GM12878 (cell line): ENCODE data around the gene TDRD10. TPM values are rescaled to one million over a fixed set of nuclear protein-coding genes. Genes with fewer than 3 reads are reported as not detected.

Experiments
- ATAC-seq: fragments of 200-7000 bp; cut with Tn5 transposase; 3 replicates; pipeline ENCODE4 v1.9.1; 2020; ENCODE audit warnings: mild to moderate bottlenecking, moderate library complexity
- BruUV-seq: library from RNA; stranded (reverse); fragments of 400-500 nt; replicated peaks from 2 replicates; lab custom pipeline; 2021; lab: Mats Ljungman, UMichigan
- CTCF ChIA-PET: fragments of 300-600 bp; sonication (Branson Sonifier 250); formaldehyde crosslinking; extraction: SDS; loops from one replicate; lab custom pipeline; 2021; ENCODE audit warnings: inconsistent platforms; lab: Yijun Ruan, JAX
- POLR2A ChIA-PET: fragments of 350-600 bp; formaldehyde crosslinking; extraction: SDS; loops from one replicate; lab custom pipeline; 2021; ENCODE audit warnings: inconsistent platforms; lab: Charles Lee
- RAD21 ChIA-PET: fragments of 300-600 bp; sonication (Branson Sonifier 250); formaldehyde crosslinking; loops from one replicate; lab custom pipeline; 2023; ENCODE audit warnings: antibody characterized with exemption; ENCODE audit not compliant: unreplicated experiment; lab: Charles Lee
- SMC1A ChIA-PET: fragments of 300-600 bp; sonication (Branson Sonifier 250); formaldehyde crosslinking; loops from one replicate; lab custom pipeline; 2023; ENCODE audit not compliant: unreplicated experiment, uncharacterized antibody; lab: Charles Lee
- DNase-seq: peaks from one replicate; pipeline ENCODE4 v3.0.0-alpha.2; 2011; ENCODE audit warnings: low read depth, low spot score
- FAIRE-seq: peaks from 3 replicates; lab custom pipeline; 2011; peaks lifted over from hg19 to GRCh38; lab: Jason Lieb, UNC
- H2AFZ ChIP-seq: 2 replicates; pipeline ENCODE4 v1.6.0; 2011; ENCODE audit warnings: low read depth, low read length, control low read depth; ENCODE audit not compliant: control insufficient read depth
- H3K27ac ChIP-seq: 2 replicates; pipeline ENCODE4 v1.5.1; 2011; ENCODE audit warnings: control low read depth; ENCODE audit not compliant: control insufficient read depth, insufficient read depth
- H3K27me3 ChIP-seq, 2 experiments: replicated peaks in 1 of 2; 2 replicates each; pipeline versions ENCODE4 v1.6.0 to v1.6.1; 2011; ENCODE audit warnings: low read length in 1 of 2; ENCODE audit not compliant: control insufficient read depth in 2 of 2, insufficient read depth in 2 of 2
- H3K36me3 ChIP-seq, 2 experiments: 2 replicates each; pipeline ENCODE4 v1.5.1; 2011; ENCODE audit warnings: low read length in 1 of 2; ENCODE audit not compliant: control insufficient read depth in 2 of 2, insufficient read depth in 2 of 2
- H3K4me1 ChIP-seq: 2 replicates; pipeline ENCODE4 v1.6.1; 2011; ENCODE audit warnings: mild to moderate bottlenecking, low read length, moderate library complexity, mixed read lengths; ENCODE audit not compliant: control insufficient read depth, insufficient read depth
- H3K4me2 ChIP-seq: 2 replicates; pipeline ENCODE4 v1.6.0; 2011; ENCODE audit warnings: control low read depth; ENCODE audit not compliant: control insufficient read depth, insufficient read depth
- H3K4me3 ChIP-seq: fragments of 200-600 bp; sonication (generic); 2 replicates; pipeline ENCODE4 v1.5.1; 2016
- H3K79me2 ChIP-seq: 2 replicates; pipeline ENCODE4 v1.6.0; 2011; ENCODE audit warnings: low read length; ENCODE audit not compliant: control insufficient read depth, insufficient read depth
- H3K9ac ChIP-seq: 2 replicates; pipeline ENCODE4 v1.8.0; 2011; ENCODE audit warnings: low read length, control low read depth, mixed read lengths; ENCODE audit not compliant: control insufficient read depth, insufficient read depth
- H3K9me3 ChIP-seq: replicated peaks from 3 replicates; pipeline ENCODE4 v1.5.1; 2011; ENCODE audit warnings: mild to moderate bottlenecking, low read length; ENCODE audit not compliant: control insufficient read depth, insufficient read depth
- H4K20me1 ChIP-seq: 2 replicates; pipeline ENCODE4 v1.6.0; 2011; ENCODE audit not compliant: control insufficient read depth, insufficient read depth
- ATF7 ChIP-seq: fragments of 450-650 bp; IDR thresholded peaks from 2 replicates; pipeline ENCODE4 v1.6.1; 2016; ENCODE audit warnings: low read depth, mild to moderate bottlenecking
- BCLAF1 ChIP-seq: fragments of 450-650 bp; IDR thresholded peaks from 2 replicates; pipeline ENCODE4 v1.6.1; 2017; ENCODE audit warnings: antibody characterized with exemption, mild to moderate bottlenecking, moderate library complexity
- IRF3 ChIP-seq: fragments of 450-650 bp; IDR thresholded peaks from 2 replicates; pipeline ENCODE4 v1.6.1; 2014; ENCODE audit warnings: mild to moderate bottlenecking
- IRF4 ChIP-seq: IDR thresholded peaks from 2 replicates; pipeline ENCODE4 v1.6.1; 2011; ENCODE audit warnings: low read depth, low read length
- MAX ChIP-seq: IDR thresholded peaks from 2 replicates; pipeline ENCODE4 v1.6.1; 2012; ENCODE audit warnings: low read depth, low read length, improper control_type of control experiment
- NFYB ChIP-seq: IDR thresholded peaks from 2 replicates; pipeline ENCODE4 v1.6.1; 2011; ENCODE audit warnings: low read depth, mild to moderate bottlenecking, low read length, improper control_type of control experiment, moderate library complexity; ENCODE audit not compliant: insufficient read depth
- RAD51 ChIP-seq: fragments of 450-650 bp; IDR thresholded peaks from 2 replicates; pipeline ENCODE4 v1.6.1; 2016; ENCODE audit warnings: moderate library complexity, mild to moderate bottlenecking, inconsistent platforms
- SREBF2 ChIP-seq: IDR thresholded peaks from 2 replicates; pipeline ENCODE4 v1.6.1; 2012; ENCODE audit warnings: mild to moderate bottlenecking, low read length
- YBX1 ChIP-seq: fragments of 450-650 bp; IDR thresholded peaks from 2 replicates; pipeline ENCODE4 v1.6.1; 2016; ENCODE audit warnings: antibody characterized with exemption
- ZNF207 ChIP-seq: fragments of 450-650 bp; IDR thresholded peaks from 2 replicates; pipeline ENCODE4 v1.6.1; 2014; ENCODE audit warnings: antibody characterized with exemption, mild to moderate bottlenecking, borderline replicate concordance
- ZNF274 ChIP-seq: IDR thresholded peaks from one replicate; pipeline ENCODE4 v1.8.0; 2011; ENCODE audit not compliant: insufficient read length, insufficient read depth
- ZNF687 ChIP-seq: fragments of 450-650 bp; IDR thresholded peaks from 2 replicates; pipeline ENCODE4 v1.6.1; 2017; ENCODE audit warnings: mild to moderate bottlenecking, moderate library complexity
- WGBS: methylation state at CpG from one replicate; pipeline ENCODE4 v1.1.6; 2016; ENCODE audit warnings: low lambda C conversion rate; ENCODE audit not compliant: insufficient replicate concordance, insufficient coverage; ENCODE audit errors: missing lambda C conversion rate; 5-methylcytosine and 5-hydroxymethylcytosine counted together
- in situ Hi-C: fragments of 300-500 bp; cut with MboI; formaldehyde crosslinking; loops from 9 replicates; pipeline ENCODE4 v1.14.3; 2018; ENCODE audit warnings: mixed read lengths
- intact Hi-C: fragments of 100-400 bp; cut with micrococcal nuclease; formaldehyde crosslinking; loops from one replicate; pipeline ENCODE4 v1.14.2; 2022; ENCODE audit not compliant: unreplicated experiment
- polyA plus RNA-seq, 11 experiments: library from polyadenylated mRNA; depleted of rRNA in 4 of 11; unstranded in 6 of 11; stranded (reverse) in 5 of 11; fragments of >200 nt; fragmentation: Nextera tagmentation in 4 of 11; fragmentation: Illumina TruSeq in 1 of 11; extraction: Ambion mirVana in 4 of 11; extraction: Trizol in 1 of 11; gene quantifications; 1 replicate in 1 of 11; 2 replicates in 10 of 11; pipeline versions ENCODE4 v1.2.1 to v1.2.3, GENCODE V29; 2011 to 2016; ENCODE audit warnings: inconsistent platforms in 2 of 11, missing spikeins in 2 of 11, low read depth in 1 of 11
- total RNA-seq, 4 experiments: library from RNA; depleted of rRNA in 3 of 4; stranded (reverse); fragments of >200 nt in 3 of 4; fragmentation: Illumina TruSeq in 1 of 4; extraction: Trizol in 1 of 4; gene quantifications; 2 replicates each; pipeline versions ENCODE4 v1.2.1 to v1.2.3, GENCODE V29; 2013 to 2021
- TF ChIP-seq, protein P1 (sequence below): fragments of 450-650 bp; IDR thresholded peaks from 2 replicates; pipeline ENCODE4 v1.6.1; 2017; ENCODE audit warnings: mild to moderate bottlenecking

The TDRD10 gene
- total and polyA plus RNA-seq, 10 of the 15 experiments (the other 5 are each of a cell fraction or from before 2014, with no cell fraction given): not detected

GRCh38 chr1:154514066-154514553, 12.1 kb downstream of the TDRD10 start:
- ChIA-PET POLR2A (no interaction called here), RAD21 (no interaction called here), SMC1A (interaction anchor here (1.7 kb wide), 1 partner anchor 32 kb away, joined by 5 read pairs; no protein-coding TSS in a partner anchor), CTCF (interaction anchor here (0.6 to 0.9 kb wide), 2 partner anchors 21 to 26 kb away, joined by 4 read pairs; no protein-coding TSS in a partner anchor)
- ATAC-seq: no peak
- 55% methylated on average over 7 of the region's 7 CpGs for WGBS
- no peak for TF ChIP-seq ZNF687
- no peak for TF ChIP-seq MAX
- no peak for TF ChIP-seq IRF4
- no peak for TF ChIP-seq SREBF2
- TF ChIP-seq ZNF274: no peak
- no peak for TF ChIP-seq ATF7
- no peak for TF ChIP-seq ZNF207
- TF ChIP-seq YBX1: no peak
- TF ChIP-seq NFYB: no peak
- no peak for TF ChIP-seq BCLAF1
- TF ChIP-seq, protein P1, sequence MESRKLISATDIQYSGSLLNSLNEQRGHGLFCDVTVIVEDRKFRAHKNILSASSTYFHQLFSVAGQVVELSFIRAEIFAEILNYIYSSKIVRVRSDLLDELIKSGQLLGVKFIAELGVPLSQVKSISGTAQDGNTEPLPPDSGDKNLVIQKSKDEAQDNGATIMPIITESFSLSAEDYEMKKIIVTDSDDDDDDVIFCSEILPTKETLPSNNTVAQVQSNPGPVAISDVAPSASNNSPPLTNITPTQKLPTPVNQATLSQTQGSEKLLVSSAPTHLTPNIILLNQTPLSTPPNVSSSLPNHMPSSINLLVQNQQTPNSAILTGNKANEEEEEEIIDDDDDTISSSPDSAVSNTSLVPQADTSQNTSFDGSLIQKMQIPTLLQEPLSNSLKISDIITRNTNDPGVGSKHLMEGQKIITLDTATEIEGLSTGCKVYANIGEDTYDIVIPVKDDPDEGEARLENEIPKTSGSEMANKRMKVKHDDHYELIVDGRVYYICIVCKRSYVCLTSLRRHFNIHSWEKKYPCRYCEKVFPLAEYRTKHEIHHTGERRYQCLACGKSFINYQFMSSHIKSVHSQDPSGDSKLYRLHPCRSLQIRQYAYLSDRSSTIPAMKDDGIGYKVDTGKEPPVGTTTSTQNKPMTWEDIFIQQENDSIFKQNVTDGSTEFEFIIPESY: no peak
- TF ChIP-seq RAD51: no peak
- no peak for TF ChIP-seq IRF3
- FAIRE-seq: no peak
- H3K36me3 ChIP-seq: no peaks in the 10 kb centered on the region
- intact Hi-C loops: no loop called here
- H3K9me3 ChIP-seq: no peaks in the 10 kb centered on the region
- peaks cover 0 to 3% of the 10 kb centered on the region in 2 experiments for H3K27me3 ChIP-seq
- H3K9ac ChIP-seq: no peak overlapping the region
- no peaks in the 10 kb centered on the region for H3K79me2 ChIP-seq
- no peak overlapping the region for H3K4me2 ChIP-seq
- no peak overlapping the region for H3K4me3 ChIP-seq
- H3K4me1 ChIP-seq: no peaks in the 10 kb centered on the region
- H3K27ac ChIP-seq: no peak overlapping the region
- in situ Hi-C loops: no loop called here
- H4K20me1 ChIP-seq: no peaks in the 10 kb centered on the region
- H2AFZ ChIP-seq: no peak overlapping the region
- DNase-seq: no peak
- no TSS peak for BruUV-seq
